AG09319 (cell line): ENCODE data around the gene ELOVL6.
"Not testable (repeated sequence)": the region's sequence is repeated elsewhere in the genome, so short reads cannot be mapped to it uniquely, and the experiment has no call there.

Experiments used
- DNase-seq: peaks from one replicate; pipeline ENCODE4 v3.0.0-alpha.2; 2010; ENCODE audit warnings: low read depth; ENCODE audit errors: extremely low read depth
- TF ChIP-seq, protein P1 (sequence below): IDR thresholded peaks from 2 replicates; pipeline ENCODE4 v1.5.1; 2011; ENCODE audit warnings: low read depth, mild to moderate bottlenecking, inconsistent platforms, low read length, moderate library complexity

The ELOVL6 gene

DNA sequence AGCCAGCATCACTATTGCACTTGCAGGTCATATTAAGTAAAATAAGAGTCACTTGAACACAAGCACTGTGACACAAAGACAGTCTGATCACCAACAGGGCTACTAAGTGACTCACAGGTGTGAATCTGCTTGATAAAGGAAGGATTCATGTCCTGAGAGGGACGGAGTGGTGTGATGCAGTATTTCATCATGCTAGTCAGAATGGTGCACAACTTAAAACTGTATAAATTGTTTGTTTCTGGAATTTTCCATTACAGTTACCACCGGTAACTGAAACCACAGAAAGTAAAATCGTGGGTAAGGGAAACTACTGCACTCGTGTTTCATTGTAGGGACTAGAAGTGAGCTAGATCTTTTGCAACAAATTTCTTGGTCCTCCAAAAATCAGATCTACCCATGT lies 109.7 kb downstream of the ELOVL6 start:
- TF ChIP-seq, protein P1, sequence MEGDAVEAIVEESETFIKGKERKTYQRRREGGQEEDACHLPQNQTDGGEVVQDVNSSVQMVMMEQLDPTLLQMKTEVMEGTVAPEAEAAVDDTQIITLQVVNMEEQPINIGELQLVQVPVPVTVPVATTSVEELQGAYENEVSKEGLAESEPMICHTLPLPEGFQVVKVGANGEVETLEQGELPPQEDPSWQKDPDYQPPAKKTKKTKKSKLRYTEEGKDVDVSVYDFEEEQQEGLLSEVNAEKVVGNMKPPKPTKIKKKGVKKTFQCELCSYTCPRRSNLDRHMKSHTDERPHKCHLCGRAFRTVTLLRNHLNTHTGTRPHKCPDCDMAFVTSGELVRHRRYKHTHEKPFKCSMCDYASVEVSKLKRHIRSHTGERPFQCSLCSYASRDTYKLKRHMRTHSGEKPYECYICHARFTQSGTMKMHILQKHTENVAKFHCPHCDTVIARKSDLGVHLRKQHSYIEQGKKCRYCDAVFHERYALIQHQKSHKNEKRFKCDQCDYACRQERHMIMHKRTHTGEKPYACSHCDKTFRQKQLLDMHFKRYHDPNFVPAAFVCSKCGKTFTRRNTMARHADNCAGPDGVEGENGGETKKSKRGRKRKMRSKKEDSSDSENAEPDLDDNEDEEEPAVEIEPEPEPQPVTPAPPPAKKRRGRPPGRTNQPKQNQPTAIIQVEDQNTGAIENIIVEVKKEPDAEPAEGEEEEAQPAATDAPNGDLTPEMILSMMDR: no peak
- peak; percentile 22 for DNase-seq

DNA sequence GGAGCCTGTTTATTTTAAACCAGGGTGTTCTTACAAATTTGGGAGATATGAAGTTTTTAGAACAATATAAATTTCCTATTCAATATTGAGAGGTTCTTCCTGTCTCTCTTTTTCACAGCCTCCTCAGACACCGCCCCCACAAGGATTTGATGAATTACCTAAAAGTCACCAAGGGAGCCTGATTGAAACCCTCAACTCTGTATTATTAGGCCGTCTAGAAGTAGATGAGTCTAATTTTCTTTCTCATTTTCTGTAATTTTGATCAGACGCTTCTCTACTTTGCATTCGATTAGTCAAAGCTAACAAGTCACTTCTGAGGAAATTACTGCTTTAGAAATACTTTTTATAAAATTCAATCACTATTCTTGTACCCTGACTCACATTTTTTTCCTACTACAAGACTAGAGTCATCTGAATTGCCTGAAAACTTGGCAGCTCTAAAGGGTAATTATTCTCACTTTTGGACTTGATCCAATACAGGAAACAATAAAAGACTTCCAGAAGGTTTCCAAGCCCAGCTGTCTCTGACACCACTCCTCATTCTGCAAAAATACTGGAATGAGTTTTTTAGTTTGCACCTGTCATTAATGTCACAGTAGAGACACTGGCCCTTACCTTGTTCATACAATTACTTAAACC lies 111.2 kb downstream of the ELOVL6 start:
- DNase-seq: peak; percentile 47

DNA sequence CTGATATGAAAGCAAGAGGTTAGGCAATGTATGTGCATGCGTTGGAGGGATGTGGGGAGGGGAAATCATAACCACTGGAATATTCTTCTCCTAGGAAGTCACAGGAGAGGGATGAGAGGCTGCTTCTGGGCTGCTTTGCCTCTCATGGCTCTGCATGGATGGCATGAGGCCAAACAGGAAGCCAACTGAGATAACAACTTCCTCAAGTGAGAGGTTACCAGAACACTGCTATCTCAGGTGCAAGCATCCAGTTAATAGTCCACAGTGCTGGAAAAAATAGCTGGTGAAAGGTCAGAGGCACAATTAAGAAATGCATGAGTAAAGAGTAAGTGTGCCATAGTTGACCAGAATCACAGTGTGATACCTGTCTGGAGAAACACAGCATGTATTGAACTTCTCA lies 113.3 kb downstream of the ELOVL6 start:
- DNase-seq: no peak

More for the DNA sequence above, 111.2 kb downstream of the ELOVL6 start:
- TF ChIP-seq, protein P1: no peak

DNA sequence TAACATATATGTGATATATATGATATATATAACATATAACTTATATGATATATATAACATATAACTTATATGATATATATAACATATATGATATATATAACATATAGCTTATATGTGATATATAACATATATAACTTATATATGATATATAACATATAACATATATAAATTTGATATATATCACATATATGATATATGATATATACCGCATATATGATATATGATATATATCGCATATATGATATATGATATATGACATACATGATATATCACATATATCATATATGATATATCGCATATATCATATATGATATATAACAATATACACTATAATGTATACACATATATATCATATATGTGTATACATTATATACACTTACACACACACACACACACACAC lies 114.3 kb downstream of the ELOVL6 start:
- no peak for DNase-seq
- TF ChIP-seq, protein P1: no peak

More for the DNA sequence above, 113.3 kb downstream of the ELOVL6 start:
- TF ChIP-seq, protein P1: no peak

DNA sequence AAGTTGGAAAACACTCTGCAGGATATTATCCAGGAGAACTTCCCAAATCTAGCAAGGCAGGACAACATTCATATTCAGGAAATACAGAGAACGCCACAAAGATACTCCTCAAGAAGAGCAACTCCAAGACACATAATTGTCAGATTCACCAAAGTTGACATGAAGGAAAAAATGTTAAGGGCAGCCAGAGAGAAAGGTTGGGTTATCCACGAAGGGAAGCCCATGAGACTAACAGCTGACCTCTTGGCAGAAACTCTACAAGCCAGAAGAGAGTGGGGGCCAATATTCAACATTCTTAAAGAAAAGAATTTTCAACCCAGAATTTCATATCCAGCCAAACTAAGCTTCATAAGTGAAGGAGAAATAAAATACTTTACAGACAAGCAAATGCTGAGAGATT lies 120.3 kb downstream of the ELOVL6 start:
- DNase-seq: not testable (repeated sequence)

DNA sequence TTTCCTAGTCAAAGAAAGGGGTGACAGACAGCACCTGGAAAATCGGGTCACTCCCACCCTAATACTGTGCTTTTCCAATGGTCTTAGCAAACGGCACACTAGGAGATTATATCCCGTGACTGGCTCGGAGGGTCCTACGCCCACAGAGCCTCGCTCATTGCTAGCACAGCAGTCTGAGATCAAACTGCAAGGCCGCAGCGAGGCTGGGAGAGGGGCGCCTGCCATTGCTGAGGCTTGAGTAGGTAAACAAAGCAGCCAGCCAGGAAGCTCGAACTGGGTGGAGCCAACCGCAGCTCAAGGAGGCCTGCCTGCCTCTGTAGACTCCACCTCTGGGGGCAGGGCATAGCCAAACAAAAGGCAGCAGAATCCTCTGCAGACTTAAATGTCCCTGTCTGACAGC lies 121.6 kb downstream of the ELOVL6 start:
- not testable (repeated sequence) for DNase-seq

DNA sequence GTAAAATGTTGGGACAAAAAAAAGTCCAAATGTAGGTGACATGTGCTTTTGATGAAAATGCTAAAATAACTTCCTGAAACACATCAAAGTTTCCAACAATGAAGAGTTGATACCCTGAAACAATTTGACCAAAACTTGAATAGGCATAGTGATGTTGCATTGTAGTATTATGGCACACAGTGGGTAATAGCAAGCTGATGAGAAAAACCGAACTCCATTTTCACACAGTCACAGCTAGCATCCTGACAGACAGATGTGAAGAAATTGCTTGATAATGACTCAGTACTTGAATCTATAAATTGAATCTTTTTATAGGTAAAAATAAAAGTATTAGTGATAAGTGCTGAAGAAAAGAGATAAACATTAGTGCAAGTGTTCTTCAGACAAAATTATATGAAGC lies 122.5 kb downstream of the ELOVL6 start:
- DNase-seq: no peak
- TF ChIP-seq, protein P1: no peak

DNA sequence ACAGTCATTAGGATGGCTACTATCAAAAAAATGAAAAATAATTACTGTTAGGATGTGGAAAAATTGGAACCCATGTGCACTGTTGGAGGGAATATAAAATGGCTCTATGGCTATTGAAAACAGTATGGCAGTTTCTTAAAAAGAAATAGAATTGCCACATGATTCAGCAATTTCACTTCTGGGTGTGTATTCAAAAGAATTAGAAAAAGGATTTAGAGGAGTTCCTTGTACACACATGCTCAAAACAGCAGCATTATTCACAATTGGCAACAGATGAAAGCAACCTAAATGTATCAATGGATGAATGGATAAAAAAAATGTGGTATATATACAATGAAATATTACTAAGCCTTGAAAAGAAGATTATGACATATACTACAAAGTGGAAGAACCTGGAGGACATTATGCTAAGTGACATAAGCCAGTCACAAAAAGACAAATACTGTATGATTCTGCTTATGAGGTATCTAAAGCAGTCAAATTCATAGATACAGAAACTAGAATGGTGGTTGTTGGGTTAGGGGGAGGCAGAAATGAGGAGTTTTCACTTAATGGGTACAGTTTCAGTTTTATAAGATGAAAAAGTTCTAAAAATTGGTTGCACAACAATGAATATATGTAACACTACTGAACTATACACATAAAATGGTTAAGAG lies 123.2 kb downstream of the ELOVL6 start:
- DNase-seq: no peak
- TF ChIP-seq, protein P1: no peak
